ENCODE measurements around the gene CTSL. TPM values are rescaled to one million over a fixed set of nuclear protein-coding genes. Genes with fewer than 3 reads are reported as not detected.

CTSL gene
- total and polyA plus RNA-seq, 2 of the 13 experiments (the other 11 are each of a cell fraction or from before 2014, with no cell fraction given), result 78.1 to 113 TPM

DNA sequence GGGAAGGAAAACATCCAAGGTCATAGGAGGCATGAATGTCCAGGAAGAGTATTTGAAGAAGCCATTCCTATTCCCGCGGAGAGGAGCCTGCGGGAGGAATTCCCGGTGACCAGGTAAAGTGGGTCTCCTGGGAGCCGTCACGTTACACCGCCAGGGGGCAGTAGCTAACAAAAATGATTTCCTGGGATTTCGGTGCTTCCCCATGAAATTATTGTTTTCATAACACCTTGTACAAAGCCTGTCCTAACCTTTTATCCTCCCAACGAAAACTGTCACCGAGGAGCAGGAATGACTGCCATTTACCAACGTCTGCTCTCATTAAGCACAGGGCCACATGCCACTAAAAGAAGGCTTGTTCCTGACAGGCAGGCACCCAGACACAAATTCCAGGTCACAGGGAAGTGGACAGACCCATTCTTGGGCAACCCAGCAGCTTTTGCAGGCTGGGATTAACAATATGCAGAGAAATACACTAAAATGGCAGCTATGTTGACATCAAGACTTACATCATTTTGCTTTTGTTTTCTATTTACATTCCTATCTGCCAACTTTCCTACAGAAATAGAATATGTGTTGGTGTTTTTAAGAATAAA lies 41.2 kb upstream of the CTSL start:
- no peaks in the 10 kb centered on the region for H3K79me2 ChIP-seq (ENCODE audit: insufficient read depth, low read length)
- in situ Hi-C loops (cut with HindIII; ENCODE audit: extremely low pct_ligation_motif_present, low pct_unique_long_range_greater_than_20kb), result no loop called here
- peak; percentile 19 for DNase-seq (ENCODE audit: low spot score)
- no peak overlapping the region for H3K9ac ChIP-seq (ENCODE audit: insufficient read depth, low read depth, low read length)
- peak; percentile 85 for ATAC-seq
- H3K4me1 ChIP-seq (ENCODE audit: insufficient read depth, low read length), result no peaks in the 10 kb centered on the region
- H4K20me1 ChIP-seq (ENCODE audit: insufficient read depth, low read length), result 0 out of 2 replicates have a peak, but pooled peaks cover 3% of the 10 kb centered on the region
- WGBS (ENCODE audit: low lambda C conversion rate), result 58% methylated on average over 11 of the region's 11 CpGs
- peaks cover 20 to 56% of the 10 kb centered on the region in 2 experiments for H3K36me3 ChIP-seq (replicated peaks in 1 of 2; ENCODE audit: control insufficient read depth in 1 of 2, insufficient read depth in 2 of 2, low read length in 2 of 2)
- ChIA-PET POLR2A (no interaction called here), CTCF (ENCODE audit: low intra/inter-chr PET ratio, low total read pairs) (interaction anchor here (1.3 to 1.5 kb wide), 2 partner anchors 42 to 128 kb away, joined by 3 to 23 read pairs; no protein-coding TSS in a partner anchor)
- no TSS peak for BruUV-seq (replicated peaks)
- FAIRE-seq, result no peak
- no peaks in the 10 kb centered on the region for H3K9me3 ChIP-seq (ENCODE audit: low read length)
- H2AFZ ChIP-seq (ENCODE audit: low read length), result no peak overlapping the region
- no peak overlapping the region for H3K4me3 ChIP-seq (replicated peaks in 1 of 3; ENCODE audit: insufficient read depth in 1 of 3, low read depth in 2 of 3, low read length in 3 of 3)
- H3K4me2 ChIP-seq (ENCODE audit: low read depth, low read length), result no peak overlapping the region
- intact Hi-C loops (cut with micrococcal nuclease; ENCODE audit: unreplicated experiment), result loop anchor here (1.0 to 10.0 kb wide), 3 partner anchors 43 to 360 kb away; partner anchors contain the start of gene CTSL
- no peak overlapping the region for H3K27ac ChIP-seq (ENCODE audit: extremely low read length, insufficient read depth, low read length)
- no peaks in the 10 kb centered on the region for H3K27me3 ChIP-seq (ENCODE audit: control insufficient read depth in 1 of 2, insufficient read depth in 2 of 2, low read length in 2 of 2)
- peak; percentile 39; the same call in 1 of the 2 replicates for TF ChIP-seq ZNF891 (CRISPR knock-in tag; IDR thresholded peaks at IDR 0.05)
- TF ChIP-seq, protein P1, sequence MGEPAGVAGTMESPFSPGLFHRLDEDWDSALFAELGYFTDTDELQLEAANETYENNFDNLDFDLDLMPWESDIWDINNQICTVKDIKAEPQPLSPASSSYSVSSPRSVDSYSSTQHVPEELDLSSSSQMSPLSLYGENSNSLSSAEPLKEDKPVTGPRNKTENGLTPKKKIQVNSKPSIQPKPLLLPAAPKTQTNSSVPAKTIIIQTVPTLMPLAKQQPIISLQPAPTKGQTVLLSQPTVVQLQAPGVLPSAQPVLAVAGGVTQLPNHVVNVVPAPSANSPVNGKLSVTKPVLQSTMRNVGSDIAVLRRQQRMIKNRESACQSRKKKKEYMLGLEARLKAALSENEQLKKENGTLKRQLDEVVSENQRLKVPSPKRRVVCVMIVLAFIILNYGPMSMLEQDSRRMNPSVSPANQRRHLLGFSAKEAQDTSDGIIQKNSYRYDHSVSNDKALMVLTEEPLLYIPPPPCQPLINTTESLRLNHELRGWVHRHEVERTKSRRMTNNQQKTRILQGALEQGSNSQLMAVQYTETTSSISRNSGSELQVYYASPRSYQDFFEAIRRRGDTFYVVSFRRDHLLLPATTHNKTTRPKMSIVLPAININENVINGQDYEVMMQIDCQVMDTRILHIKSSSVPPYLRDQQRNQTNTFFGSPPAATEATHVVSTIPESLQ (CRISPR knock-in tag; conservative IDR thresholded peaks at IDR 0.05), result no peak
- TF ChIP-seq STAG1 (CRISPR knock-in tag; IDR thresholded peaks at IDR 0.05), result peak; percentile 58
- TF ChIP-seq ZBTB33 (CRISPR knock-in tag; IDR thresholded peaks at IDR 0.05), result peak; percentile 70; the same call in 1 of the 2 replicates
- no peak for TF ChIP-seq KLF9 (CRISPR knock-in tag; IDR thresholded peaks at IDR 0.05; ENCODE audit: low read depth)
- no peak for TF ChIP-seq NR2F6 (IDR thresholded peaks at IDR 0.05)
- no peak for TF ChIP-seq NR2F6 (CRISPR knock-in tag; IDR thresholded peaks at IDR 0.05)
- 0 out of 2 replicates have a peak, but pooled peaks have one; percentile 37 for TF ChIP-seq RAD21 (CRISPR knock-in tag; IDR thresholded peaks at IDR 0.05)
- TF ChIP-seq, protein P2, sequence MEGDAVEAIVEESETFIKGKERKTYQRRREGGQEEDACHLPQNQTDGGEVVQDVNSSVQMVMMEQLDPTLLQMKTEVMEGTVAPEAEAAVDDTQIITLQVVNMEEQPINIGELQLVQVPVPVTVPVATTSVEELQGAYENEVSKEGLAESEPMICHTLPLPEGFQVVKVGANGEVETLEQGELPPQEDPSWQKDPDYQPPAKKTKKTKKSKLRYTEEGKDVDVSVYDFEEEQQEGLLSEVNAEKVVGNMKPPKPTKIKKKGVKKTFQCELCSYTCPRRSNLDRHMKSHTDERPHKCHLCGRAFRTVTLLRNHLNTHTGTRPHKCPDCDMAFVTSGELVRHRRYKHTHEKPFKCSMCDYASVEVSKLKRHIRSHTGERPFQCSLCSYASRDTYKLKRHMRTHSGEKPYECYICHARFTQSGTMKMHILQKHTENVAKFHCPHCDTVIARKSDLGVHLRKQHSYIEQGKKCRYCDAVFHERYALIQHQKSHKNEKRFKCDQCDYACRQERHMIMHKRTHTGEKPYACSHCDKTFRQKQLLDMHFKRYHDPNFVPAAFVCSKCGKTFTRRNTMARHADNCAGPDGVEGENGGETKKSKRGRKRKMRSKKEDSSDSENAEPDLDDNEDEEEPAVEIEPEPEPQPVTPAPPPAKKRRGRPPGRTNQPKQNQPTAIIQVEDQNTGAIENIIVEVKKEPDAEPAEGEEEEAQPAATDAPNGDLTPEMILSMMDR (CRISPR knock-in tag; IDR thresholded peaks at IDR 0.05), result peak; percentile 74
- TF ChIP-seq, protein P3, sequence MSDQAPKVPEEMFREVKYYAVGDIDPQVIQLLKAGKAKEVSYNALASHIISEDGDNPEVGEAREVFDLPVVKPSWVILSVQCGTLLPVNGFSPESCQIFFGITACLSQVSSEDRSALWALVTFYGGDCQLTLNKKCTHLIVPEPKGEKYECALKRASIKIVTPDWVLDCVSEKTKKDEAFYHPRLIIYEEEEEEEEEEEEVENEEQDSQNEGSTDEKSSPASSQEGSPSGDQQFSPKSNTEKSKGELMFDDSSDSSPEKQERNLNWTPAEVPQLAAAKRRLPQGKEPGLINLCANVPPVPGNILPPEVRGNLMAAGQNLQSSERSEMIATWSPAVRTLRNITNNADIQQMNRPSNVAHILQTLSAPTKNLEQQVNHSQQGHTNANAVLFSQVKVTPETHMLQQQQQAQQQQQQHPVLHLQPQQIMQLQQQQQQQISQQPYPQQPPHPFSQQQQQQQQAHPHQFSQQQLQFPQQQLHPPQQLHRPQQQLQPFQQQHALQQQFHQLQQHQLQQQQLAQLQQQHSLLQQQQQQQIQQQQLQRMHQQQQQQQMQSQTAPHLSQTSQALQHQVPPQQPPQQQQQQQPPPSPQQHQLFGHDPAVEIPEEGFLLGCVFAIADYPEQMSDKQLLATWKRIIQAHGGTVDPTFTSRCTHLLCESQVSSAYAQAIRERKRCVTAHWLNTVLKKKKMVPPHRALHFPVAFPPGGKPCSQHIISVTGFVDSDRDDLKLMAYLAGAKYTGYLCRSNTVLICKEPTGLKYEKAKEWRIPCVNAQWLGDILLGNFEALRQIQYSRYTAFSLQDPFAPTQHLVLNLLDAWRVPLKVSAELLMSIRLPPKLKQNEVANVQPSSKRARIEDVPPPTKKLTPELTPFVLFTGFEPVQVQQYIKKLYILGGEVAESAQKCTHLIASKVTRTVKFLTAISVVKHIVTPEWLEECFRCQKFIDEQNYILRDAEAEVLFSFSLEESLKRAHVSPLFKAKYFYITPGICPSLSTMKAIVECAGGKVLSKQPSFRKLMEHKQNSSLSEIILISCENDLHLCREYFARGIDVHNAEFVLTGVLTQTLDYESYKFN (CRISPR knock-in tag; conservative IDR thresholded peaks at IDR 0.05), result no peak
- no peak for TF ChIP-seq PATZ1 (CRISPR knock-in tag; IDR thresholded peaks at IDR 0.05)
- peak; percentile 77 for TF ChIP-seq SMC3 (IDR thresholded peaks at IDR 0.05; ENCODE audit: low read length)
